HG03378 (cell line): ENCODE measurements around the gene ADGB.
"Not testable (repeated sequence)": the region's sequence is repeated elsewhere in the genome, so short reads cannot be mapped to it uniquely, and the experiment has no call there.

Source experiments
- ATAC-seq: cut with Tn5 transposase; IDR thresholded peaks from one replicate; pipeline ENCODE4 v1.9.1; 2021; ENCODE audit warnings: mild to moderate bottlenecking, moderate library complexity; ENCODE audit not compliant: unreplicated experiment

Gene ADGB

GRCh38 chr6:146753306-146753705, 154.5 kb downstream of the ADGB start:
- ATAC-seq, result no peak

DNA sequence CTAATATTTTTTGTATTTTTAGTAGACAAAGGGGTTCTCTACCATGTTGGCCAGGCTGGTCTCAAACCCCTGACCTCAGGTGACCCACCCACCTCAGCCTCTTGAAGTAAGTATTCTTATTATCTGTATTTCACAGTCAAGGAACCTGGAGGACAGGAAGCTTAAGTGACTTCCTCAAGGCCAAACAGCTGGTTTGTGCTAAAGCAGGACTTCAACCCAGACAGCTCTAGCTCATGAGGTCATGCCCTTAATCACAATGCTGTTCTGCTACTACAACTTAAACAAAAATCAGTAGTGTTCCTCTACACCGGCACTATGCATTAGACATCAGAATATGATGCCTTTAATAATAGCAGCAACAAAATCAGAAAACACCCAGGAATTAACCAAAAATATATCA, 168.9 kb downstream of the ADGB start:
- ATAC-seq, result no peak

DNA sequence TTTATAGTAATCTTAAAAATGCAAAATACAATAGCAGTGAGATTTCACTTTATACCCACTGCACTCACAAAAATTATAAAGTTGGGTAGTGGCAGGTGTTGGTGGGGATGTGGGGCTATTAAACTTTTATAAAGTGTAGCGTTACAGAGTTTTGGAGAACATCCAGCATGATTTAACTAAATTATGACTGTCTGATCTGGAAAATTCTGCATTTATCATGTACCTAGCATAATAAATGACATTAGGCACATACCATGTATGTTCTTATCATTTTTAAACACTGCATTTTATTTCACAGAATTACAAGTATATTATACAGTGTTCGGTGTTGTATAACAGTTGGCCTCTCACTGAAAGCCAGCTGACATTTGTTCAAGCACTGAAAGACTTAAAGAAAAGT, 169.9 kb downstream of the ADGB start:
- ATAC-seq, result no peak

- no peak for ATAC-seq
Measured at GRCh38 chr6:146770275-146770964, 171.6 kb downstream of the ADGB start.

GRCh38 chr6:146770965-146771735, 172.4 kb downstream of the ADGB start:
- peak; percentile 41 for ATAC-seq

DNA sequence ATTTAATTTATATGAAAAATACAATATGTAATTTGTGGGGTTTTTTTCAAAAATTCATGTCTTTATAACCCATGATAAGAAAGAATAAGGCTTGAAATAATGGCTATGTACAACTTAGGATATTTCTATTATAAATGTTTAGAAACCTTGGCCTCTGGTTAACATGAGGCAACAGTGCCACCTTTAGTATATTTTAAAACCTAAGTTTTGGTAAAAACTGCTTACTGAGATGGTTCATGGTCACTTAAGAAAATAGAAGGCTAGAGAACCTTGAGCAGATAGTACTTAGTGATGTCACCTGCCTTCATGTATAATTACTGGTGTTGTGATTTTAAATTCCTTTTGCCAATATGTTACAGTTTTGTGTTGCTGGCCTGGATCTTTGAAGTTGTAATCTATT, 176.4 kb downstream of the ADGB start:
- no peak for ATAC-seq

DNA sequence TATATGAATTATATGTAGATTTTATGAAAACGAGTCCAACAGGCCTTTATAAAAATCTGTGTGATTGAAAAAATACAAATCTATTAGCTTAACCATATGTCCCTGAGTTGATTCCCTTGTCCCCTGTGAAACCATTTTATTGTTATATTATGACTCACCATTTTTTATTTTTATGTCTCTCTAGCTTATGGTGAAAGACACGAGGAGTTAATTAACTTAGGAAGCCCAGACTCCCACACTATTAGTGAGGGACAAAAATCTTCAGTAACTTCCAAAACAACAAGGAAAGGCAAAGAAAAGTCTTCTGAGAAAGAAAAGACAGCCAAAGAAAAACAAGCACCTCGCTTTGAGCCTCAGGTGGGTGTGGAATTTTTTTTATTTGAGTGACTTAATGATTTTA, 183.1 kb downstream of the ADGB start:
- ATAC-seq, result no peak

GRCh38 chr6:146785001-146785585, 186.3 kb downstream of the ADGB start:
- ATAC-seq, result peak; percentile 86

DNA sequence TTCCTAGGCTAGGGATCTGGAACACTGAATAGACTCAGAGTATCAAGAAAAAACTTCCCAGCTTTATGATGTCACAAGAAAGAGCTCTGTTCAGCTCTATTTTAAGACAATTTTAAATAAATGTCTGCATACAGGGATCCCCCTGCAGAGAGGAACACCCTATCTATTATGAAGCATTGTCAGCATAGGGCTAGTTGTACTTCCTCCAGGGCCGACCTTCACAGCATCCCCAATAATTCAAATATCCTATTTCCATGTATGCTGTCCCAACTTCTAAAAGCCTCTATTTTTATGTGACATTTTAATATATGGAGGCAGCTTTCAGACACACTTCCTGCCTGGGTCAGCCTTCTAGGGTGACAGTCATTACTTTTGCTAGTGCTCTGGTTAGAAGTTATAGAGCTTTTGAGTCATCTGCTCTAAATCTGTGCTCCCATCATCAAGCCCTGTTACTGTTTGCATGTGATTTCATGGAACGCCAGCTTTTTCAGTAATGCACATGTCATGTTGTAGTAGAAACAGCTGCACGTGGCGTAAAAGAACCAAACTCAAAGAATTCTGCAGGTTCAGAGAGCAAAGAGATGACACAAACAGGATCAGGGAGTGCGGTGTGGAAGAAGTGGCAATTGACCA, 189.2 kb downstream of the ADGB start:
- ATAC-seq, result no peak

GRCh38 chr6:146790561-146791091, 191.9 kb downstream of the ADGB start:
- no peak for ATAC-seq

- no peak for ATAC-seq
Measured at GRCh38 chr6:146791930-146792329, 193.2 kb downstream of the ADGB start.

DNA sequence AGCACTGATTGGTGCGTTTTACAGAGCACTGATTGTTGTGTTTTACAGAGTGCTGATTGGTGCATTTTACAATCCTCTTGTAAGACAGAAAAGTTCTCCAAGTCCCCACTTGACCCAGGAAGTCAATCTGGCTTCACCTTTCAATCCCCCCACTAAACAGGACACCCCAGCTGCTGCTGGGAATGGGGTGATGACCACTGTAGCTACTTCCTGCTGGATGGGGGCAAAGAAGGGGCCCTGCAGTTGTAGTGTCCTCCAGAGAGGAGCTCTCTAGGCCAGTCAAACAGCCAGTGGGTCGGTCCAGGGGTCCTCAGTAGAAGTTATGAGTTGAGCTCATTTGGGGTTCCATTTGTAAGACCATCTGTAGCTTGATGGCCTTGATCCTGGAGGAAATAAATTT, 194.4 kb downstream of the ADGB start:
- ATAC-seq, result not testable (repeated sequence)

DNA sequence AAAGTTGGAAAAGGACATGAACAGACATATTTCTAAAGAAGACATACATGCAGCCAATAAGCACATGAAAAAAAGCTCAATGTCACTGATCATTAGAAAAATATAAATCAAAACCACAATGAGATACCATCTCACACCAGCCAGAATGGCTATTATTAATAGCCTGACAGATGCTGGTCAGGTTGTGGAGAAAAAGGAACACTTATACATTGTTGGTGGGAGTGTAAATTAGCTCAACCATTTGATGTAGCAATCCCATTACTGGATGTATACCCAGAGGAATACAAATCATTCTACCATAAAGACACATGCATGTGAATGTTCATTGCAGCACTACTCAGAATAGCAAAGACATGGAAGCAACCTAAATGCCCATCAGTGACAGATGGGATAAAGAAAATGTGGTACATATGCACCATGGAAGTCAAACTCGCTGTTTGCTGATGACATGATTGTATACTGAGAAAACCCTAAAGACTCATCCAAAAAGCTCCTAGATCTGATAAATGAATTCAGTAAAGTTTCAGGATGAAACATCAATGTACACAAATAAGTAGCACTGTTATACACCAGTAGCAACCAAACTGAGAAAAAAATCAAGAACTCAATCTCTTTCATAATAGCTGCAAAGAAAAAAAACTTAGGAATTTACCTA, 196.8 kb downstream of the ADGB start:
- ATAC-seq, result no peak

- not testable (repeated sequence) for ATAC-seq
Measured at GRCh38 chr6:146803167-146803566, 204.4 kb downstream of the ADGB start.

DNA sequence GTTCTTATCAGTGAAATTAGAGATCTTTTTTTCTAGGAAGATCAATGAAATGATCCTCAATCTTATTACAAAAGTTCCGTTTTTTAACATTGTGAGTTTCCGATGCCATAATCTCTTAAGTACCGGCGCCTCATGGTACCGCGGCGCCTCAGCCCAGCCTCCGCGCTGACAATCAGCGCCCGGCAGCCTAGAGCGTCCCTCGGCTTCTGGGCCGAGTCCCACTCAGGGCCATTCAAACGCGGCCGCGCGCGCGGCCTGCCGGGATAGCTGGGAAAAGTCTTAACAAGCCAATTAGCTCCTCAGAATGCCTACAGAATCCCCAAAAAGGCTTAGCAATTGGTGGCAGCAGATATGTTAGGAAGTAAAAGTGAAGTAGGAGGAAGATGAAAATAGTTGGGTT, 204.8 kb downstream of the ADGB start:
- ATAC-seq, result no peak

GRCh38 chr6:146805546-146806325, 207.0 kb downstream of the ADGB start:
- no peak for ATAC-seq

DNA sequence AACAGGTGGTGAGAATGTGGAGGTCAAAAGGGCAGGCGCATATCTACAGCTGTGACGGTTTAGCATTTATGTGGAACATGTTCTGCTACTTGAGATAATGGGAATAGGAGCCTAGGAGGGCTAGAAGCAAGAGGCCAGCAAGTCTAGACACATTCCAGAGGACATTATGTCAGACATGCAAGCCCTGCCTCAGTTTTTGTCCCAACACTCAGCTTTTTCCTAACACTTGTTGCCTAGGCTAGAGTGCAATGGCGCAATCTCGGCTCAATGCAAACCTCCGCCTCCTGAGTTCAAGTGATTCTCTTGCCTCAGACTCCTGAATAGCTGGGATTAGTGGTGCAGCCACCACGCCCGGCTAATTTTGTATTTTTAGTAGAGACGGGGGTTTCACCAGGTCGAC, 210.2 kb downstream of the ADGB start:
- ATAC-seq, result not testable (repeated sequence)

DNA sequence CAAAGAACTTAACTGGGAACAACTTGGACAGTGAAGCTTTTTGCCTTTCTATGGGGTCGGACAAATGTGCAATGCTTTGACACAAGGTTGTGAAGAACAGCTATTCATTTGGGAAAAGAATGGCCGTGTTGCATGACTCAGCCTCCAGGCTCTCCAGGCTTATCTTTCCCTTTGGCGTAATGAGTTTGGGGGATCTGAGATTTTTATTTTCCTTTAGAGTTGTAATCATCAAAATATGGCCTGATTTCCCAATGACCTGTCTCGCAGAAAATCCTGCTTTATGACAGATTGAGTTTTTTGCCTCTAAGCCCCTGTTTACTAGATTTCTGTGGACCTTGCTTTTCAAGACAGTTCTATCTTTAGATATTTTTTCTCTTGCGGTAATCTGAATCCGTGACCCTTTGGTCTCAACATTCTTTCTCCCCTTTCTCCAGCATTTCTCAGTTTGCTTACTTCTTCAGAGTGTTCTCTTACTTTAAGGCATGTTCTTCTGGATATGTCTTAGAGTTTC, 214.1 kb downstream of the ADGB start:
- ATAC-seq, result not testable (repeated sequence)

- ATAC-seq, result no peak
Measured at GRCh38 chr6:146813554-146813953, 214.8 kb downstream of the ADGB start.
